ENCODE measurements around the gene FGD3.
A peak's percentile ranks its signal among the peaks of the same experiment; 100 is the strongest.

The FGD3 gene

DNA sequence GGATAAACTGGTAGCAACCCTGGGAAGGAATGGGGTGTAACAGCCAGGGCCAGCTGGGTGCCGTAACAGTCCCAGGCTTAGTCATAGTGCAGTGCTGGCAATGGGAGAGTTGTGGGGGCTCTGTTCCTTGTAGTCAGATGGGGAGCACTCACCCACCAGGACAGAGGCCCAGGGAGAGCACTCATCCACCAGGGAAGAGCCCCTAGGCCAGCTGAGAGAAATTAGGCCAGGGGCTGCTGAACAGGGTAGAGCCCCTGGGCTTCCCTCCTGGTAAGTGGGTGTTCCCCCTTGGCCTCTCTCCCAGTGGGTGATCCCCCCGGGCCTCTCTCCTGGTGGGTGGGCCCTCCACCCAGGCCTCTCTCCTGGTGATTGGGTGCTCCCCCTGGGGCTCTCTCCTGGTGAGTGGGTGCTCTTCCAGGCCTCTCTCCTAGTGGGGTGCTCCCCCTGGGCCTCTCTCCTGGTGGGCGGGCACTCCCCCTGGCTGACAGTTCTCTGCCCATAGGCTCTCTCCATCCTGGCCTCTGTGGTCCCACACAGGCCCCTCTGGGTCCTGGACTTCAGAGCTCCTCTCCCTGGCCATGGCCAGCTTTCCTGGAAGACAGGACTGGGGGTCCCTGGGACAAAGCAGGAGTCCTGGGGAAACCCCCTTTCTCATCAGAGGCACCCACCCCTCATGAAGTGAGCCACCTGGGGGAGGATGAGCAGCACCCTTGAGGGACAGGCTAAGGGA, 13.4 kb downstream of the FGD3 start:
- DNase-seq: no peak

DNA sequence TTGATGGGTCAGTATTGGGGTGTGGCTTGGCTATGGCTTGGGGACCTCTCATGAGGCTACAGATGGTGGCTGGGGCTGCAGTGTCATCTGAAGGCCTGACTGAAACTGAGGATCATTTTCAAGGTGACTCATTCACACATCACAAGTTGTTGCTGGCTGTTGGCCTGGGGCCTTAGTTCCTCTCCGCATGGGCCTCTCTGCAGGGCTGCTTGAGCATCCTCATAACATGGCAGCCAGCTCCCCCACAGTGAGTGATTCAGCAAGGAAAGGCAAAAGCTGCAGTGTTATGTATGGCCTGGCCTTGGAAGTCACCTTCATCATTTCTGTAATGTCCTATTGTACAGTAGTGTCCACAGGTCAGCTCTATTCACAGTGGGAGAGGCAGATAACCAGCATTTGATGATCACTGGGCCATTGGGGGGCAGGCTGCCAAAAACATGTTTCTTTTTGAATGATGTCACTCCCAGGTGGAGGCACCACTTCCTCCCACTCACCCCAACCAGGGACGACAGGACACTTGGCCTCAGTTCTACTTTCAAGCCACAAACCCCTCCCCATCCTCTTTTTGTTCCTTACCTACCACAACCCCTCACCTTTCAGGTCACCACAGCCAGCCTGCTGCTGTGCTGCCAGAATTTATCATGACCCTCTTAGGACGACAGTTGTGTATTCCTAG, 14.4 kb downstream of the FGD3 start:
- DNase-seq: peak; percentile 75

DNA sequence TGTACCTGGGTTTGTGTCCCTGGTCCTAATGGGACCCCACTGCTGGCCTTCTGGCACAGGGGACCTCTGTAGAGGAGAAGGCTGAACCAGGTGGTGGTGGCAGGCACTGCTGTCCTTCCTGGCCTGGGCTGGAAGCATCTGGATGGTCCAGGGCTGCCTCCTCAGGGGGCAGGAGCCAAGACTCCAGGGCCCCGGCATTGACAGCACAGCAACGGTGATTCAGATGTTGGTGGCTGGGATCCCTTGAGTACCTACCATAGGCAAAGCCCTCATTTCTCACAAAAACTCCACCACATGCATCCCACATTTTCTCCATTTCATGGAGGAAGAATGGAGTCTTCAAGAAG, 15.0 kb downstream of the FGD3 start:
- no peak for DNase-seq

DNA sequence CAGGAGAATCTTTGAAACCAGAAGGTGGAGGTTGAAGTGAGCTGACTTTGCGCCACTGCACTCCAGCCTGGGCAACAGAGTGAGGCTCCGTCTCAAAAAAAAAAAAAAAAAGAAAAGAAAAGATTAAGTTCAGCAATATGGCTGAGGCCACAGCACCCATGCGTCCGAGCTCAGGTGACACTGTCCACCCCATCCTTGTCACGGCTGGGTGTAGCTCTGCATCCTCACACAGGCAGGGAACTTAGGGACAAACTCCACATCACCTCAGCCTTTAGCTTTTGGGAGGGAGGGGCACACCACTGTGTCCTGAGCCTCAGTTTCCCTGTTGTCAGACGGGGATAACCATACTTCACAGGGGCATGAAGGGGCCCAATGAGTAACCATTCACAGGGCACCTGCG, 15.5 kb downstream of the FGD3 start:
- no peak for DNase-seq

DNA sequence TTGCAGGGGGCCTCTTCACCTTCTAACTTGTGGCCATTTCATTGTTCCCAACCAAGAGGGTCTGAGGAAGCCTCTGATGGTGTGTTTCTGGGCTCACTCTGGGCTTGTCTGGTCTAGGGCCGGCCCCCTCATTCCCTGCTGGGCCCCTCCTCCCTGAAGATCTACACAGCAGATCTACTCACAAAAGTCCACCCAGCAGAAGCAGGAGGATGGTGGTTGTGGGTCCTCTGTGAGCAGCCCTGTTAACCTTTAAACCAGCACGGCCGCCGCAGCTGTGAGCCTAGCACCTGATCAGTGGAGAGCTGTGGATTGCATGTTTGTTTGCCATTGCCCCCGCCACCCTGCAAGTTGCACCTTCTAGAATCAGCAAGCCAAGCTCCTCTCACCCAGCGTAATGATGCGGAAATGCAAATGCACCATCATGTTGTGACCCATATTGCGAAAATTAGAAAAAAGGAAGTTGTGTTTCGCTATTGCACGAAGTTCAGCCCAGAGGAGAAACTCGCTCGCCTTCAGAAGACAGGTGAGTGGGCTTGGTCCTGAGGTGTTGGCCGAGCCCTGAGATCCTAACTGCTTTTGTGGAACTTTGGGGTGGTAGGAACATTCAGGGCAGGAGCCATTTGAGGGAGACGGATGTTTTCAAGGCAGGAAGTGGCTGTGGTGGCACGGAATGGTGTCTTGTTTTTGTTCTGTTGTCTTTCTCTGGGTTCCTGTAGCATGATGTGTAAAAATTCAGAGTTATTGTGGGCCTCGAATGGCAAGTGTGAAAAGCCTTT, 16.7 kb downstream of the FGD3 start:
- peak; percentile 75 for DNase-seq

DNA sequence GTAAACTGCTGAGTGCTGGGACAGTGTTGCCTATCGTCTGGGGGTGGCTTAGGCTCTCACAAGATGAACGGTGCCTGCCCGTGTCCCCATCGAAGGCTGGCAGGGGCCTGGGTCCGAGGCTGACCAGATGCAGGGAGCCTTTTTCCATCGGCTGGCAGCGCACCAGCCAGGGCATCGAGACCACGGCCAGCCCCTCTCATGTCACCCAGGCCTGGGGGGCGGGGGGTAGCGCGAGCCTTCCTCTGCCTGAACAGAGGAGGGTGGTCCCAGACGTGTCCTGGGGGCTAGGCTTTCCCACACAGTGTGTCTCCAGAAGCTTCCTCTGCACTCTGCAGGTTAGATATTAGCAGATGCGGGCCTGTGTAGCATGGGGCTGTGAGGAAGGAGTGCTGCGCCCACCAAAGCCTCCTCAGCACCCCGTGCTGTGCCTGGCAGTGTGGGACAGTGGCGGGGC, 17.3 kb downstream of the FGD3 start:
- no peak for DNase-seq

DNA sequence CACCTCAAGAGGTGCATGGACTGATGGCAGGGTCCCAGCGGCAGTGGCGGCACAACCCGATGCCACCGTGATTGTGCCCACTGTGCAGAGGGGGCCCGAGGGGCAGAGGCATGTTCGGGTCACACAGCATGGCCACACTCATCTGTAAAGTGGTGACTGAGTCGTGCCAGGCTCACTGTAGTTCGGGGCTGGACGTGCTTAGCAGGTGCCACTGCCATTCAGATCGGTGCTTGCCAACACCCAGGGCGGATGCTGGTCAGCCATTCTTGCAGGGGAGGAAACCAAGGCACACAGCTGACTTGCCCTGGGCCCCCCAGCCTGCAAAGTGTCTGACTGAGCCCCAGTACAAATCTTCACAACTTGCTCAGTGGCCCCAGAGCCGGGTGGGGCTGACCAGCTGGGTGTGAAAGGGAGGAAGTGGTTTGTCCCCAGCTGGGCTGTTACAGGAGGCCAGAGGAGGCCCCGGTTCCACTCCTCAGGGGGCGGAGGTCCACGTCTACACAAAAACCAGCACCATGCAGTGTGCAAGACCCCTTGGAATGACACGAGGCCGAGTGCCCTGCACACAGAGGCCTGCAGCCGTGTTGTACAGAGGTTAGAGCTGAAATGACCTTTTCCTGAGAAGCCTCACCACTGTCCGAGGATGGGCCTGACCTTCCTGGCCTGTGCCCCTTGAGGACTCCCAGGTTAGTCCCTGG, 17.9 kb downstream of the FGD3 start:
- DNase-seq: no peak

DNA sequence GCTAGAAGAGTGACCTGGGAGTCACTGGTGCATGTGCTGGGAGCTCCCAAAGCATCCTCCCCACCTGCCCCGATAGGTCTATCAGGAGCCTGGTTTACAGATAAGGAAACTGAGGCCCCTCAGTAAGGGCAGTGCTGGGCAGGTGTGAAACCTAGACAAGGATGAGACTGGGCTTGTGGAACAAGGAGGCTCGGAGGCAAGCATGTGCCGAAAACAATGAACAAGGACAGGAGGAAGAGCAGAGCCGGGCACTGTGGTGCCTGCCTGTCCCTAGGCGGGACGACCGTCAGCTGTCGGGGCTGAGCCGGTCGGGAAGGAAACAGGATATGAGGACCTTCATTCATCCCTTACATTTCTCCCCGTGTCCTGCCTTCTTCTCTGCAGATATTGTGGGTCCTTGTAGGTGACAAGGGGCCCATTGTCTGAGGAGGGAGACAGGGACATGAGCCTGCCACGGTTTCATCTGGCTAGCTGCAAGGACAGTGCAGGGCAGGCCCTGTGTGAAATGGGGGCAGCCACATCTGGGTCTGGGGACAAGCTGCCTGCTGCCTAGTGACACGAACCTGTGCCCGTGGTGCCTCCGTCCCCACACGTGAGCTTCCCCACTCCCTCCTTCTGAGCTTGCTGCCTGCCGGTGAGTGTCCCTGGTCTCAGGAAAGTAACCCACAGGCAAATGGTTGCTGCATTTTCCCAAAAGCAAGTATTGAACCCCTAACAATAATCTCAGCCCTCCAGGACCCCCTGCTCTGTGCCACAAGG, 18.6 kb downstream of the FGD3 start:
- no peak for DNase-seq

DNA sequence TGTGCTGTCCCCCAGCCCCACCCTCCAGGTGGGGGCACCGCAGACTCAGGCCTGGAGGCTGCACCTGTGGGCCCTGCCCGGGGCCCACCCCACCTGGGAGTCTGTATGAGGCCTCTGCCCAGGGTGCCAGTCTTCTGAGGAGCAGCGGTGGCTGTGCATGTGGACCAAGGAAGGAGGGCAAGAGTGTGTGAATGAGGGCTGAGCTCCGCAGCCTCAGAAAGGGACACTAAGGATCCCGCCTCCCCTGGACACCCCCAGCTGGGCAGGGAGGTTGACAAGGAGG, 19.1 kb downstream of the FGD3 start:
- DNase-seq: no peak

DNA sequence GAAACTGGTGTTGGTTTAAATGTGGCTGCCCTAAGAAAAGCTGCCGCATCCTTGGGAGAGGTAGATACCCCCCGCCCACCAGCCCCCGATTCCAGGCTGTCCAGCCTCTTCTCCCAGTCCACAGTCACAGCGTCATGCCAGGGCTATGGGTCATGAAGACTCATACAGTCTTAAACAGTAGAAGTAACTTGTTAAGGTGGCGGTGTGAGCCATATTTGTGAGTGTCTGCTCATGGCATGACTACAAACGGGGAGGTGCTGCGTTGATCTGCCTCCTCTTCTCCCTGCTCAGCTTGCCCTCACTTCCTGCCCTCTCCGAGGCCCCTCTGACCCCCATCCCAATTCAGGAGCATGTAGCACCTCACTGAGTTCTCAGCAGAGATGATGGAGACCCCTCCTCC, 20.8 kb downstream of the FGD3 start:
- peak; percentile 44 for DNase-seq

DNA sequence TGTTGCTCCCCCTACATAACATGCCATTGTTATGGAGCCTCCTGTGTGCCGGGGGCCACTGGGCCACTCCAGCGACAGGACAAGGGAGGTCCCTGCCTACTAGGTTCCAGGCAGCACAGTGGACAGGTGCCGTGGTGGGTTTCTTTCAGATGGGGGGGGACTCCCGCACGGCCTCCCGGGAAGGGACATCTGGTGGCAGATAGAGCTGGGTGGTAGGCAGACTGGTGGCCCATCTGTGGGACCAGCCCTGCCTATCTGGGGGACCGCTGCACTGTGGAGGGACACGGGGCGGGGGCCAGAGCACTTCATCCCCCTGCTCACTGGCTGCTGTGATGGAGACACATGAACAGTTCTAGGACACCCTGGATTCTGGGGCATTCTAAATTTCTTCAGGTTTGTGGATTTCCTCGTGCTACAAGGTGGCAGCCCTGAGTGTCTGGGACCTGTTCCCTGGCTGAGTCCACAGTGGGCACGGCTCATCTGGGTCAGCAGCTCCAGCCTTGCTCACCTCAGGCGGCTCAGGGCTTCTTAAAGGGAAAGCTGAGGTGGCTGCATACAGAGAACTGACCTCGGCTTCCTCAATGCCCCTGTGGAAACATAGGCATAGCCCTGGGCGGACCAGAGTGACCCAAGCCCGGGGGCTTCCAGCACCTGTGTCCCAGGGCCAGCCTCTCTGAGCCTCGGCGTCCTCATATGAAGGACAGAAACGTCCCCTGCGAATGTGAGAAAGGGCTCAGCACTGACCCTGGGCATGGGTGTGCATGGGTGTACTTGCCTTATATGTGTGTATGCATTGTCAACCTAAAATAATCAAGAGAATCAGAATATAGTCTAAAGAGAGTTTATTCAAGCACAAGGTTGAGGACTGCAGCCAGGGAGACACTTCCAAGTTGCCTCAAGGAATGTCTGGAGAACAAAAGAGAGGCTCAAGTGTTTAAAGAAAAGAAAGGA, 22.5 kb downstream of the FGD3 start:
- no peak for DNase-seq

DNA sequence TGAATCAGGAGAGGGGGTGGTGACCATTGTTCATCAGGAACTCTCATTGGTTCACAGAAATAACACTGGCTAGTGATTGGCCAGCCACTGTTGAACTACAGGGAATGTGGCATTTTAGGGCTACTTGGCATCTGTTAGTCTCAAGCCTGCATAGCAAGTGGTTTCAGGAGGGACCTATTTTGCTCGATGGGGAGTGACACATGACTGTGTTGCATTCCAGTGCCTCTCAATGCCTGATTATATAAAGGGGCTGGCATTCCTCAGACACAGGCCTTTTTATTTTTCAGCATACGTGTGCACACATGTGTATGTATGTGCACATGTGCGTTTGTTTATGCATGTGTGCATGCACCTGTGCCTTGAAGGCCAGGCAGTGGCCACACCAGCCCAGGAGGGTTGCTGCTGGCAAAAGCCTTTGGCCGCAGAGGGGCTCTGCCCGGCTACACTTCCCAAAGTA, 23.2 kb downstream of the FGD3 start:
- DNase-seq: no peak

DNA sequence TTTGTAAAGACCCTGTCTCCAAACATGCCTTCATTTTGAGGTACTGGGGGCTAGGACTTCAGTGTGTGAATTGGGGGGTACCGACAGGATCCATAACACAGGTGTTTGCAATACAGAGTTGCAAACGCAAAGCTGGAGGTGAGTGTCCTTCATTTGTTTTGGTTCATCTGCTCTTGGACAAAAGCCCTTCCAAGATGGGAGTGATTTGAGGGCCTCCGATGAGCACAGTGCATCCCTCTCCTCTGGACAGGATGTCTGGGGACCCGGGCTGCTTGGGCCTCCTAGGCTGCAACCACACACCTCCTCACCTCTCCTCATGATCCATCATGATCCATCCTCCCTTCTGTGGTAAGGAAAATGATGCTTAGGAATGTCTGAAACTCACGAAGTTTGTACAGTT, 23.8 kb downstream of the FGD3 start:
- DNase-seq: no peak

DNA sequence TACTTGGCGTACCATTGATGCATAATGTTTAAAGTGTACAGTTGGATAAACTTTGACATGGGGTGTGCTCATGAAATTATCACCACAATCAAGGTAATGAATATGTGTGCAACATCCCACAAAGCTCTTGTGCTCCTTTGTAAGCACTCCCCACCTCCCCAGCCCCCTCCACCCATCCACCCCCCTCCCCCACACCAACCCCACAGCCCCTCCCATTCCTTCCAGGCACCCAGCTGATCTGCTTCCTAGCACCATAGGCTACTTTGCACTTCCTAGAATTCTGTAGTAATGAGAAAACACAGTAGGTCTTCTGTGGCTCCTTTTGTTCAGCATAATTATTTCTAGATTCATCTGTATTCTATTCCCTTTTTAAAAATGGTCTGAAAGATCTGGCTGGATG, 24.5 kb downstream of the FGD3 start:
- no peak for DNase-seq

DNA sequence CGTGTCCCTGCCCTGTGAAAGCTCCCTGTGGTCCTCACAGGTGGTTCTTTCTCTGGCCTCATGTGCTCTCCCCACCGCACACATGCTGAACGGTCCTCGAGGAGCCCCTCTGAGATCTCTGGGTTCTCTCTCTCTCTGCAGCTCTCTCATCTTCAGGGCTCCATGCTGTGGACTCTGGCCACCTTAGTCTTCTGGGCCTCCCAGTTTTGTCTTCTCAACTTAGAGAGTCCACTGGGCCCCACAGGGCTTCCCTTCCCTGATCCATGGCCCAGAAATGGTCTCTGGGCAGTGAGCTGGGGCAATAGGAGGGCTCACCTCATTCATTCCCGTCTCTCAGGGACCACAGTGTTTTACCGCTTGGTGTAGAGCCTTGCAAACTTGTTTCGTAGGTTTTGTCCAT, 26.4 kb downstream of the FGD3 start:
- DNase-seq: no peak

DNA sequence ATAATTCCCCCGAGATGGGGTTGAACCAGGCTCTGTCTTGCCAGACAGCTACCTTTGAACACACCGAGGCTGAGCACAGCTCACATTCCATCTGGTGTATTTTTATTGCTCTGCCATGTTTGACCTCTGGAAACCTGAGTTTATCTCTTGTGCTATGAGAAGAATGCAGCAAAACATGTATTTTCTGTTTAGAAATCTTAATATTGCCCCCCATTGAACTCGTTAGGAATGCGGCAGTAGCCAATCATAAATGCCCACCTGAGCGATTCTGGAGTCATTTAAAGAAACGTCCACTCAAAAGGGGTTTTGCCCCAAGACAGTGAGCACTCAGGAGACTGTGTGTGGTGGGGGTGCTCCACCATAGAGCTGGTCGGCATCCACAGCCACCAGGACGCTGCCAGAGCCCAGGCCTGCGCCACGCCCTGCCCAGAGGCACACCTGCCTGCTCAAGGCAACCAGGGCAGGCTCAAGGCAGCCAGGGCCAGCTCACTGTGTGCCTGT, 26.9 kb downstream of the FGD3 start:
- DNase-seq: no peak

DNA sequence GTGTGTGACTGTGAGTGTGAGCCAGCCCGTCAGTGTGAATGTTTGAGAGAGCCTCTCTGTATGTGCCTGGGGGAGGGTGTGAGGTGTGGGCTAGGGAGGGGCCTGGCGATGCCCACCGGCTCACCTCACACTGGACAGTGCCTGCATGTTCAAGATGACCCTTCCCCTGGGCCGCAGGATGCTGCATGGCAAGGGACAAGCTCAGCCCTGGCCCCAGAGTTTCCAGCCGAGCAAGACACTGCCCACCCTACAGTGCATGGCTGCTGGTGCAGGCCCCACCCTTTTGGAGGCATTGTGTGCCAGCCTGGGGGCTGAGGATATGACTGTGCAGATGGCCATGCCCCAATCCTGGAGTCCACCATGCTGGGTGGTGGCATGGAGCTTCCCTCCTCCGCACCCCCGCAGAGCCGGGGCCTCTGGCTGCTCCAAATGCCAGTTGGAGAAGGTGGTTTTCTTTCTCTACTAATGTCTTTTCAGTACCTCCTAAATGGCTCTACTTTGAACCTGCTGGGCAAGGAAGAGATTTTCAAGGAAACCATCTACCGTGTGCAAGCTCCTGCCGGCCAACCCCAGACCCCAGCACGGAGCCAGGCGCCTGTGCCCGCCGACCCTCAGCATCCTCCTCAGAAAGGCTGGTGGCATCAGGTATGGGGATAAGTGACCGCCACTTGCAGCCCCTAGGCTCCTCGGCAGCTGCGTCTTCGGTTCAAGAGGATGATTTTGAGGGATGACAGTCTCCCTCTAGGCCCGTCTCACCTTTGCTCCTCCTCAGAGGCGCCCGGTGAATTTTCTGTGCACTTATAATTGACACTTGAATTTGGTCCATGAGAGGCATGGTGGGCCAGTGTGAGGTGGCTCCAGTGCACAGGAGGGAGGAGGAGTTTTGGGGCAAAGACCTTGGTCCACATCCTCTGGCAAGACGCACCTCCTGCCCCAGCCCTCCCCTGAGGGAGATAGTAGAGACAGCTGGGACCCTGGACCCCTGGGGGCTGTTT, 27.7 kb downstream of the FGD3 start:
- no peak for DNase-seq

DNA sequence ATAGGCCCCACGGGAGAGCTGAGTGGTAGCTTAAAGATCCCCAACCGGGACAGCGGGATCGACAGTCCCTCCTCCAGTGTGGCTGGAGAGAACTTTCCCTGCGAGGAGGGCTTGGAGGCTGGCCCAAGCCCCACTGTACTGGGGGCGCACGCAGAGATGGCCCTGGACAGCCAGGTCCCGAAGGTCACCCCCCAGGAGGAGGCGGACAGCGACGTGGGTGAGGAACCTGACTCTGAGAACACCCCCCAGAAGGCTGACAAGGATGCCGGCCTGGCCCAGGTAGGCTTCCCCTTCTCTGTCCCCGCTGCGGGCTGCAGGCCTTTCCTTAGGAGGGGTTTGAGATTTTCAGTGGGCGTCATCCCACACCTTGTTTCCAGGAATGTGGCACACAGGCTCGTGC, 29.1 kb downstream of the FGD3 start:
- DNase-seq: no peak

DNA sequence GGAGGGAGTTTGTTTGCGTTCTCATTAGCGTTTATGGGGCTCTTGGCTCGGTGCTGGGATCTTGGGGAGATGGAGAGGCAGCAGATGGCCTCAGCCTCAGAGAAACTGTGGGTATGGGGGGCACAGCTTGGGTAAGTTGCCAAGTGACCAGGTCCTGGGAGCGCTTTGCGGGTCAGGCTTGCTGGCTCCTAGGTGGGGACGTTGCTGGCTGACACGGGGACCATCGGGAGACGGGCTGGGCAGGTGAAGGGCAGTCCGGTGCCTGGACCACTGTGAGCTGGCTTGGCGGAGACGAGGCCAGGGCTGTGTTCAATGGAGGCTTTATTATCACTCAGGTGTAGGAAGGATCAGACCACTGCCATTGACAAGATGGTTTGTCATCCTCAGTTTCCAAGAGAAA, 30.0 kb downstream of the FGD3 start:
- DNase-seq: no peak

DNA sequence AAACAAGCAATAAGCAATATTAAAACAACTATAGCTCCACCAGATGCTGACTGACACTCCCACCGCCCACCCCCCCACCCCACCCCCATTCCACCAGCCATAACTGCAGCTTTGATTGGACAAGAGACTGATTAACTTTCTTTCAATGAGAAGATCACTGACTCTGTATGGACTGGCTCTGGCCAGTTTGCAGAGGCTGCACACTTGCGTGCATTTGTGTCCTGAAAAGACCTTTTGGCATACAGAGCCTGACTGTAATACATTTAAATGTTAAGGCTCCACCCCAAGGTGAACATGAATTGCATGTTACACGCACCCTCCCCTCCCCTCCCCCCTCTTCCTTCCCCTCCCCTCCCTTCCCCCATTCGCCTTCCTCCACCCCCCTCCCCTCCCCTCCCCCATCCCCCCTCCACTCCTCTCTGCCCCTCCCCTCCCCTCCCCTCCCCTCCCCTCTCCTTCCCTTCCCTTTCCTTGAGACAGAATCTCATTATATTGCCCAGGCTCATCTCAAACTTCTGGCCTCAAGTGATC, 31.1 kb downstream of the FGD3 start:
- no peak for DNase-seq
